Stimulated activated CD8-positive, alpha-beta memory T cell treated with anti-CD3 and anti-CD28 coated beads, Interleukin-15, amount 100 ng/mL, for 4 hours (primary cell): ENCODE results near the gene OSBPL5.

ENCODE experiments used
- DNase-seq, 2 donors: peaks; one replicate each; pipeline ENCODE4 v3.0.0-alpha.2; 2020; ENCODE audit warnings: low read depth in 2 of 2

The OSBPL5 gene

DNA sequence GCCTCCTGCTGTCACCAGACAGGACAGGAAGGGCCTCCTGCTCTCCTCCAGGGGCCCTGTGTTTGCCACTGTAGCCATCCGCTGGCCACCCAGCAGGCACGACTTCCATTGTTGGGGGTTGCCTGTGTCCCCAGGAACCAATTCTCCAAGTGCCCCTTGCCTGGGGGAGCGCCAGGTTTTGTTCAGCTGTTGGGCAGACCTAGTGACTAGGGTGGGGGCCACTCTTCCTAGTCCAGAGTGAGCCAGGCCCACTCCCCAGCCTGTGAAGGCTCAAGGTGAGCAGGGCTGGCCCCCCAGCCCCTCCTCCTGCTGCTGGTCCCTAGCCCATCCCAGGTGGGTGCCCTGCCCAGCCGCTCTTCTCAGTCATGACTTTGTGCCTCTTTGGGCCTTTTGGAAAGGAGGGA, 30.9 kb downstream of the OSBPL5 start:
- DNase-seq: no peak

DNA sequence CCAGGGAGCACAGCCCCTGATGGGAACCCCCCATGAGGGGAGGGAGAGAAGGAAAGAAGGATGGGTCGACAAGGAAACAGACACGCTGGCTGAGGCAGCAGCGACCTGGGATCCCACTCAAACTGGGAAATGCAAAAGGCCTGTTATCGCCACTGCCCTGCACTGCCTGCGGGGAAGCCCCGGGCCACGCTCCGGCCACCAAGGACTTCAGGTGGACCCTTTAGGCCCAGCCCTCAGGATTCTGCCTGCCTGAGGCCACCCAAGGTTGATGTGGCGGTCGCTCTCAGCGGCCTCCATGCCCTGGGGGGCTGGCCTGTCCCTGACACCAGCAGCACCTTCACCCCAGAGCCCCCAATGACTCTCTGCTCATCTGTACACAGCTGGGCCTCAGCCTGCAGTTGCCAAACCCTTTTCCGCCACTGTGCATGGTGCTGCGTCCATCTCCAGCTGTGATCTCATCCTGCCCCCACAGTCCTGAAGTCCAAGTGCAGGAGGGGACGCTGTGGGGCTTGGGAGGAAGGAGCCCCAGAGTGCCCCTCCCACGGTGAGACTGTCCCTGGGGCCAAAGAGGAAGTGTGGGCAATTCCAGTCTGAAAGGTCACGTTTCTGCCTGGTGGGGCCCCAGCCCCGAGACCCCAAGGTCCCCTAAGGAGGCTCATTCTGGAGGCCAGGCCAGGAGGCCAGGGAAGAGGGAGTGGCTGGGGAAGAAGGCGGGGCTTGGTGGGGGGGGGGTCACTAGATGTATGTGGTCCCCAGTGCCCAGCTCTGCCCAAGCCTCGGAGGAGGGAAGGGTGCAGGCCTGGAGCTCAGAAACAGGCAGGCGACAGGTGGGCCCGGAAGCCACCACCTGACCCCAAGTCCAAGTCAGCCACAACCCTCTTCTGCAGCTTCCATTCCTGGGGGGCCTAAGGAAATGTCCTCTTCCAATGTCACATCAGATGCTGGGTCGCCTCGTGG, 31.6 kb downstream of the OSBPL5 start:
- DNase-seq: no peak

DNA sequence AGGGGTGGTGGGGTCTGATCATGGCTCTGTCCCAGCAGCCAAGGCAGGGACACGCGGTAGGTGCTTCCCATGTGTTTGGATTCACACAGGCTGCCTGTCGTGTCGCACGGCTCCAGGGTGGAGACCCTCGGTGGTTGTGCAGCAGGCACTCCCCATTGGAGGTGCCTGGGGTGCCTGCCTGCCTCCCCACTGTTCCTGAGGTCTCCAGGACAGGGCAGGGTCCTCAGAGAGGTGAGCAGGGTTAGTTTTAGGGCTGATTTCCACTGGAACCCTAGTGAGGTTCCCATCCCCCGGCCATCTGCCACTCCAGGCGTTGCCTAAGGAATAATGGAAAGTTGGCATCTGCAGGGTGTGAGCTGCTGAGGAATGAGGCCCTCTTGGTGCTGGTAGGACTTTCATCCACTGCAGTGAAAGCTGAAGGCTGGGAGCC, 32.3 kb downstream of the OSBPL5 start:
- no peak for DNase-seq

DNA sequence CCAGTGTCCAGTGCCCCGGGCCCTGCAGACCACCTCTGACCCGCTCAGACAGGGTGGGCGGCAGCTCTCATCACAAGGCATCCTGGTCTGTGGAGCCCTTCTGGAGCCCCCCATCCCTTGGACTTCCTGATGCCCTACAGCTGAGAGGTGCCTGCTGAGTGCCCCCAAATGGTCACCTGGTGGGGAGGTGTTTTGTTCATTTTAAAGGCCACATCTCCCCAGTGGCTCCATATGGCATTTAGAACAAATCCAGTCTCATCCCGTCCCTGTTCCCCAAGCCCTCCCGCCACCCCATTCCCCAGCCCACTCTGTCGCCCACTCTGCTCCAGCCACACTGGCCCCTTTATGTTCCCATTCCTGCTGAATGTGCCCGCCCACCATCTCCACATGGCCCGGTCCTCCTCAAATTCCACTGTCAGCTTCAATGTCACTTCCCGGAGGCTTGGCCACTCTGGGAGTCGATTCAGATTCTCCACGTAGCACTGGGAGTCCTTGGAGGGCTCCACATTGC, 32.8 kb downstream of the OSBPL5 start:
- DNase-seq: no peak

DNA sequence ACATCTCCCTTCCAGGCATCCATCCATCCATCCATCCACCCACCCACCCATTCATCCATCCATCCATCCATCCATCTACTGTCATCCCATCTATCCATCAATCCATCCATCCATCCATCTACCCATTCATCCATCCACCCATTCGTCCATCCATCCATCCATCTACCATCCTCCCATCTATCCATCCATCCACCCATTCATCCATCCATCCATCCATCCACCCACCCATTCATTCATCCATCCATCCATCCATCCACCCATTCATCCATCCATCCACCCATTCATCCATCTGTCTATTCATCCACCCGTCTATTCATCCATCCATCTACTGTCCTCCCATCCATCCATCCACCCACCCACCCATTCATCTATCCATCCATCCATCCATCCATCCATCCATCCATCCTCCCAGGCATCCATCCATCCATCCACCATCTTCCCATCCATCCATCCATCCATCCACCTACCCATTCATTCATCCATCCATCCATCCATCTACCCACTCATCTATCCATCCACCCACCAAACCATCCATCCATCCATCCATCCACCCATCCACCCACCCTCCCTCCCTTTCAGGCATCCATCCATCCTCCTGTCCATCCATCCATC, 33.7 kb downstream of the OSBPL5 start:
- DNase-seq: no peak

DNA sequence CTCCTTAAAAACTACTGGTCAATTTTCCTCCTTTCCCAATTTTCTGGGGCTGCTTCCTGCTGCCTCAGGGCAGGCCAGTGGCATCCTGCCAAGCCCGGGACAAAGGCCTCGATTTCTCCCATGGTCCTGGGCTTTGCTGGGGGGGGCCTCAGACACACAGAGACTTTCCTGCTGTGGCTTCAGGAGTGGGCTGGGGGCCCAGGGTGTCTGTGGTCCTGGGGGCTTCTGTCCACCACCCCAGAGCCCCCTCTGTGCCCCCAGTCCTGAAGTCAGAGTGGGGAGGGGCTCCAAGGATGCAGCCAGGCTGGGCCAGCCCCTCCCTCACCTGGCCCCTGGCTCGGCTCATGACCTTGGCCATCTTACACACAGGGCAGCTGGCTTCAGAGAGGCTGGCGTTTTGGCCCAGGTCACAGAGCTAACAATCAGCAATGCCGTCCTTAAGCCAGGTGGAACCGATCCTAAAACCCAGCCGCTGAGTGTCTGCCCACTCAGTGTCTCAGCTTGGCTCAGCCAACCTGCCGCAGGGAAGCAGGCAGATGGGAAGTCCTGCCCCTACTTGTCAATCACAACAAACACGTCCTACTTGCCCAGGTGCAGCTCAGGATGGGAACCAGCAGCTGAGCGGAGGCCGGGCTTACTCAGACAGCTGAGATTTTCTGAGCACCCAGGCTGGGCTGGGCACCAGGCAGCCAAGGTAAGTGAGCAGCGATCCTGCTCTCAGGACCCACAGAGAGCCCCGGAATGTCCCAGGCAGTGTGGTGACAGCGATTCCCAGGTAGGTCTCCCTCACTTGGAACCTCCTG, 34.6 kb downstream of the OSBPL5 start:
- DNase-seq: no peak

DNA sequence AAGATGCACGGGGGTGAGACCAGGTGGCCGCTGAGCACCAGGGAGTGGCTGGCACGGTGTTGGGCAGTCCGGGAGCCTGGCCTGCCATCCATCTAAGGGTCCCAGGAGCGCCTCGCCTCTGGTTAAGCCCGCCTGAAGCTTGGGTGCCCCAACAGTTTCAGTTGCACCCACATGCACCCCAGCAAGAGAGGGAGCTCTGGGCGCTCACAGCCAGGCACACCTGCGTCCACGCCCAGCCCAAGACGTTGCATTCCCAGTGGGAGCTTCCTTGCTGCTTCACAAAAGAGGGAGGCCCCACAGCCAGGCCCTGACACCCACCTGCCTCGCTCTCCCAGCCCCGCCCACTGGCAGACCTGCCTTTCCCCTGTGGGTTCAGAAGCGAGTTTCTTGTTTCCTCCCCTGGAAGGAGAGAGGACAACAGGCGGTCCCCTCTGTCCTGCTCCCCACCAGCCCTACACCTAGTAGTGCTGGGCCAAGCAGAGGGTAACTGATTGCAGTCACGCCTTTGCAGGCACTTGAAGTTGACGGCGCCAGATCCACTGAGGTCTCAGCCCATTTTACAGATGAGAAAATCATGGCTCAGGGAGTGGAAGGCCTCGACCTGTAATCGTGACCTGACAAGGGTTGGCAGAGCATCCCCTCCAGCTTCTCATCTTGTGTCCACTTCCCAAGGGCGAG, 35.4 kb downstream of the OSBPL5 start:
- DNase-seq: no peak

DNA sequence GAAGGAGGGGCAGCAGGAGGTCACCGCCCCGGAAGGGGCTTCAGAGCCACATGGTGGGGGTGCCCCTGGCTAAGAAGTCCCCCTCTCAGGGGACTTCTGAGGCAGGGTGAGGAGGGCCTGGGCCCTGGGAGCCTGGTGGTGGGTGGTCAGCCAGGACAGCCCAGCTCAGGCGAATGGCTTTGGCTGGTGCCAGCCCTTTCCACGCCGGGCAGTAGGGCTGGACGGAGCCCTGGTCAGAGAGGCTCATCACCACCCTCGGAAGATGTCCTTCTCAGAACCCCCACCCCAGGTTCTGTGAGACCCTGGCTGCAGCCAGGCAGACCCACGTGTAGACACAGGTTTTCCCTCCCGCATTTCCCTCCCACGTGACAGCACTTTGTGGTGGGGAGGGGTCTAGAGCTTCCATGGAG, 35.9 kb downstream of the OSBPL5 start:
- no peak for DNase-seq

DNA sequence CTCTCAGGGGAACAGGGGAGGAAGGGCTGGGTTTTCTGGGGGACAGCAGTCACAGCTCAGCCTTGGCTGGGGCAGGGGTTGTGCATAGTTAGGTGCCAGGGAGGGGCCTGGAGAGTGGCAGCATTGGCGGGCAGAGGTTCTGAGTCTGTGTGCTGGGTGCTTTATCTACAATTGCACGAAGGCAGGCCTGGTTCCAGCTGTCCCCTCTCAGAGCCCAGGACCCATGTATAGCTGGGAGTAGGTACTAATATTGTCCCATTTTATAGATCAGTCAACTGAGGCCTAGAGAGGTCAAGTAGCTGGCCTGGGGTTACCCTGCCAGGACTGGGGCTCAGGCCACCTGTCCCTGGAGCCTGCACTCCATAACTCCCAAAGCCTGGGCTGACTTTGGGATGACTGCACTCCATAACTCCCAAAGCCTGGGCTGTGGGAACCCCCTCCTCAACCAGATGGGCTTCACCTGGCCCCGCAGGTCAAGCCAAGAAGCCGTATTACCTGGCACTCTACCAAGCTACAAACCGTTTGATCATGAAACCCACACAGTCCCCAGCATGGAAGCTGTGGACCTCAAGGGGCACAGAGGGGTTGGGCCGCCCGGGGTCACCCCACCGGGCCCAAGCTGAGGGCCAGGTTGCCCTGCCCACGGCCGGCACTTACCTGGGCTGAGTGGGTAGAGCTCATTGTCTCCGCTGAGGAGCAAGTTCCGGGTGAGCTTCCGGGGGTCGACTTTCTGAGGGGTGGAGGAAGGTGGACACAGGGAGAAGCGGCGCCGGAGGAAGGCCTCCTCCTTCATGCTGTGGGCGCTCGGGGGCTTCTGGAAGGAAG, 36.5 kb downstream of the OSBPL5 start:
- DNase-seq: no peak

DNA sequence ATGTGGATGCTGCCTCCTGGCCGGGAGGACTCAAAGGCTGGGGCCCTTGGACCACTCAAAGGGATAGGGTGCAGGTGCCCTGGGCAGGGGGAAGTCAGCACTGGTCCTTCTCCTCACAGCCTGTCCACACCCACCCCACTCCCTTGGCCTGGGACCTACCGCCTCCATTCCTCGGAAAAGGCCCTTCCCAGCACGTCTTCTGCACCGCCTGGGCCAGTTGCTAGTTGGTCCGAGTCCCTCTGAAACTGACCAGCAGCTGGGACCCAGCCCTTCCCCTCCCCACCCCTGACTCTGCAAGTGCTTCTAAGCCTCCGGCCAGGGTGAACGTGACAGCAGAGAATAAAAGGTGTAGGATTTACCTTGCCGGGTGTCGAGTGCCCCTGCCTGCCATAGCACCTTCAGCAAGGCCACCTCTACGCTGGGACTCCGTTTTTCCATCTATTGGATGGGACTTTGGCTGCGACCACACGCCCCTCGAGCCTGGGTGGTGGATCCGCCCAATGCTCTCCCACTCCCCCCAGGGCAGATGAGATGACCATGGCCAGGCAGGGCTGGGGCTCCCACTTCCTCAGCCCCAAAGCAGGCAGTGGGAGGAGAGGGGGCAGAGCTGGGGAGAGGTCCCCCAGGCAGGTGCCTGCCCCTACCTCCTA, 37.3 kb downstream of the OSBPL5 start:
- DNase-seq: no peak

DNA sequence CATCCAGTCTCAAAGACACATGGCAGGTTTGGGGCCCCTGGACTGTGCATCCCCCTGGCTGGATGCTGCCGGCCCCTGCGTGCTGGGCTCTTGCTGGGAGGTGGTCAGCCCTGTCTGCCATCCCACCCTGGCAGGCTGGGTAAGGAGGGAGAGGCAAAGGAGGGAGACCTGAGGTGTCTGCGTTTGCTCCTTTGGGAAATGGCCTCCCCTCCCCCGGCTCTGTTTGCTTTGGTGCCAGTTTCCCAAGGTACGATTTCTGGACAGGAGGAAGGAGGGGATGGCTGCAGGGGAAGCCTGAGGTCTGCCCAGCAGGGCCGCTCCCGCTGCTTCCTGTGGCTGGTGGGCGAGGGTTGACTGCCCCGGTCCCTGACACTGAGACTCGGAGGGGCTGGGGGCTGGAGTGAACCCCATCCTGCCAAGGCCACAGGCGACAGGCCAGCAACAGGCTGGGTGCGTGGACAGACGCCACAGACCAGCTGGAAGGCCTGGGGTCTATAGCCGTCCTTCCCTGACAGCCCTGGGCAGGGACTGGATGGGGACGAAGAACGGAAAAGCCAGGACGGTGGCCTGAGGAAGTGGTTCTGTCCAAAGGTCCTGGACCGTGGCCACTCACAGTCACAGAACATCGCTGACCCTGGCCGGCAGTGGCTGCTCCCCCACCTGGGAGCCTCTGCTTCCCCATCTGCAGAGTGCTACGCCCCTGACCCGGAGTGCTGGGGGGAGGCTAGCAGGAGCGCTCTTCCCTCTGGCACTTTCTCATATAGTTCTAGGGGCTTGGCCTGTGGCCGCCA, 38.0 kb downstream of the OSBPL5 start:
- no peak for DNase-seq

DNA sequence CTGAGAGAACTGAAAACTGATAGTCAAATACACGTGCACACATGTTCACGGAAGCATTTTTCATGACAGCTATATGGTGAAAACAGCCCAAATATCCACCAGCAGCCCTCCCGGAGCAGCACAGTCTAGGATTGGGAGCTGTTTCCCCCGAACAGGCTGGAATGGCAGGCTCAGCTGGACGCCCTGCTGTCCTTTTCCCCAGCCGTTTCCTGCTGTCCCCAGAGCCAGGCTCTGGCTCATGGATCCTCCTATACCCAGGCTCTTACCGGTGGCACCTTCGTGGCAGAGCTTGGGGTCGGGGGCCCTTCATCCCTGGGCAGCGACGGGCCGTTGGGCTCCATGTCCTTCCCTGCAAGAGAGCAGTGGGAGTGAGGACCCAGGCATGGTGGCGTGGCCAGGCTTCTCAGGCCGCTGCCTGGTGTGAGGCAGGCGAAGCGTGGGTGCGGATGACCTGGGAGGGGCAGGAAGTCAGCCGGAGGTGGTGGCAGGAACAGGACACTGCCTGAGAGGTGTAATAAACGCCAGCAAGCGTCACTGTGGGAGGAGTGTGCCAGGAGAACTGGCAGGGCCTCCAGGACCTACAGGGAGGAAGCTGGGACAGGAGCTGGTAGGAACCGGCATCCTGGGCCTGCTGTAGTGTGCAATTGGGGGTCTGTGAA, 38.8 kb downstream of the OSBPL5 start:
- DNase-seq: no peak

DNA sequence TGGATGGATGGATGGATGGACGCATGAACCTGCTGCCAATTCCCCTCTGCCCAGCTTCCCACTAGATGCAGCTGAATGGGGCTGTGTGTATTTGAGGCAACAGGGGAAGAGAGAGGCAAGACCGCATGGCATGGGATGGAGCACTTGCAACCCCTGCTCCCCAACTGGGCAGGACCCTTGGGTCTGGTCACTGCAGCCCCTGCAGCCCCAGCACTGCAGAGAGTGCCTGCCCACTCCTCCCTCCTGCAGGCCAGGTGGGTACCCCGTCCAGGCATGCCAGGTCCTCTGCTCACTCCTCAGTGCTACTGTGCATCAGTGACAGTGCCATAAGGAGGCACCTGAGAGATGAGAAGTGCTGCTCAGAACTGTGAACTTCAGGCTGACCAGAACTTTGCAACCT, 40.3 kb downstream of the OSBPL5 start:
- no peak for DNase-seq

DNA sequence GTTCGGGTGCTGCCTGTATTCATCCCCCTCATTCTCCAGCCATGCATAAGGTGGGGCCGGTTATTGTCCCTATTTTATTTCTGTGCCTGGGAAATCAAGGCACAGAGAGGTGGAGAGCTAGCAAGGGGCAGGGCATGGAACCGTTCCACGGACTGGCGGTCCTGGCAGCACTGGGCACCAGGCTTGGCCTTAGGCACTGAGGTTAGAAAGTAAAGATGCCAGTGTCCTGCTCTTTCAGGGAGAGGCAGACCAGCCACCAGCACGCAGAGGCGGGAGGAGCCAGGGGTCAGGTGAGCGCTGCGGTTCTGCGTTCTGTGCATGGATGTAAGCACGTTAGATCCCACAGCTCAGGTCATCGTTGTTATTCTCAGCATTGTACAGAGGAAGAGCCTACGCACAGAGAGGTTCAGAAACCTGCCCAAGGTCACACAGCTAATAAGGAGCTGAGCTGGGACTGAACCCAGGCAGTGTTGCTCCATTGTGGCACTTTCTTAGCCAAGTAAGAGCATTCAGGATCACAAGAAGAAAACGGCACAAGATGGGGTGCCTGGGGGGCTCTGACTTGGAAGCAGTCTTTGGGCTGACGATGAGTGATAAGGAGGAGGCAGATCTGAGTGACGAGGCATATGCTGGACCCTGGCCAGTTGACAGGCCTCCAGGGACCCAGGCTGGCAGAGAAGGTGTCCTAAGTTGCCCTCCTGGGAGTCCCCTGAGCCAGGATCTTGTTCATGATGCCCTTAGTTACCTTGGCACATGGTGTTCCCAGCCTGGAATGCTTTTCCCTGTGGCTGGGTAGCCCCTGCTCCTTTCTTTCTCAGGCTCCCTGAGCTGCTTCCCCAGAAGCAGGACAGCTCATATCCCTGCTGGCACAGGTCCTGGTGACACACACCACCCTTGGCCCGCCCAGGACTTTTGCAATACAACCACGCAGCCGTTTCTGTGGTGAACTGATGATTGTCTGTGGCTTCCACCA, 41.1 kb downstream of the OSBPL5 start:
- DNase-seq: no peak

DNA sequence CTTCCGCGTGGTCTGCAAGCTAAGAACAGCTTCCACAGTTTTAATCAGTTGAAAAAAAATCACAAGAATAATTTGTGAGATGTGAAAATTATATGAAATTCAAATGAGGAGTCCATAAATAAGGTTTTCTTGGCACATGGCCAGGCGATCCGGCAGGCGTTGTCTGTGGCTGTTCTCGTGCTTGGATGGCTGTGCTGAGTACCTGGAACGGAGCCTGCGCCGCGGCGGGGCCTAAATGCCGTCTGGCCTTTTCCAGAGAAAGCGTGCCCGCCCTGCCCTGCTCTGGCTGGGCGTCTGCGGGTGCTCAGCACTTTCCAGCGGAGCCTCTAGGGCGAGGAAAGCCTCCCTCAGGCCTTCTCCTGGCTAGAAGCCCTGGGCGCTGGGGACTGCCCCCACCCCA, 41.8 kb downstream of the OSBPL5 start:
- DNase-seq: no peak

DNA sequence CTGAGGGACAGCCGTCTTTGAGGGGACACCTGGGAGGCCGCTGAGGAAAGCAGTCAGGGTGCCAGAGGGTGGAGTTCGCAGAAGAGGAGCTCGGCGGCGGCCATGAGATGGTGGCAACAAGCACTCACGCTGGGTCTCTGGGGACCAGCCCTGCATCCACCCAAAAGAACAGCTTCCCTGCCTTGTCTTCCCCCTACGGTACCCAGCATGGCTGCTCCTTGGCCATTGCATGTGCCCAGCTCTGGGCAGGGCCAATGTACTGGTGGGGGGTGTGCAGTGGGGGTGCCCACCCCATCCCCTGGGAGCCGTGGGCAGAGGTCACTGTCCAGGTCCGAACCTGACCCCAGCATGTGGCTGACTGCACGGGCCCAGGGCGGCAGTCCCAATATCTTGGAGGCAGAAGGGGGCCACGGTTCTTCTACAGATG, 42.3 kb downstream of the OSBPL5 start:
- no peak for DNase-seq

DNA sequence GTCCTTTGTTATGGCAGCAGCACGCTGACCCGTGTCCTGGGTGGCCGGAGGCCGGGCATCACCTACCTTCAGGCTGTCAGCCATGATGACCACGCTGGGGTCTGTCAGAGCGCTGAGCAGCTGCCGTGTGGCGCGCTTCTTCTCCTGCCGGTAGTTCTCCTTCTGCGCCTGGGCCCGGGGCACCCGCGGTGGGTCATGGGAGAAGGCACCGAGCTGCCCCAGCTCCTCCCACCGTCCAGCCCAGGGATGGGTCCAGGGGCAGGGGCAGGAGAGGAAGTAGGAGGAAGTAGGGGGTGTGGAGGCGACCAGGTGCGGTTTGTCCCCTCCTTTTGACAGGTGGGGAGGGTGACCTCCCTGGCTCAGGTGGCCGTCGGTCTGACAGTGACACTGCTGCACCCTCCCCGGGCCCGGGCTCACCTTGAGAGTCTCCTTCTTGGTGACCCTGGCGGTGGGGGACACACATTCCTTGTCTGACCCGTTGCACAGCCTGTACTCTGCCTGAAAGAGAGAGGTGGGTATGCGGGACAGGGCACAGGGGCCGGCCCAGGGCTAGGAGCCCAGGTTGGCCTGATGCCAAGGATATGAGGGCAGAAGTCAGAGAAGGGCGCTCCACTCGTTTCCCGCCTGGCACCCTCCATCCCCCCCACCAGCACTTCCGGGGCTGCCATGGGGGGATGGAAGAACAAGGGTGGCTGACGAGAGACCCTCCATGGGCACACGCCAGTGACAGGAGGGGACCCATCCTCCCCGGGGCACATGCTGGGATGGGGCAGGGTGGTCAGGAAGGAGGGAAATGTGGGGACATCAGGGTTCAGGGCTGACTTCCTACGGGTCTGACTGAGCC, 43.0 kb downstream of the OSBPL5 start:
- no peak for DNase-seq
